HG03097 (cell line): Measurements from ENCODE around the gene C11orf97.
"Not testable (repeated sequence)": the region's sequence is repeated elsewhere in the genome, so short reads cannot be mapped to it uniquely, and the experiment has no call there.

Experiments used
- ATAC-seq: cut with Tn5 transposase; IDR thresholded peaks from one replicate; pipeline ENCODE4 v1.9.1; 2021; ENCODE audit not compliant: unreplicated experiment, low FRiP score

Gene C11orf97

DNA sequence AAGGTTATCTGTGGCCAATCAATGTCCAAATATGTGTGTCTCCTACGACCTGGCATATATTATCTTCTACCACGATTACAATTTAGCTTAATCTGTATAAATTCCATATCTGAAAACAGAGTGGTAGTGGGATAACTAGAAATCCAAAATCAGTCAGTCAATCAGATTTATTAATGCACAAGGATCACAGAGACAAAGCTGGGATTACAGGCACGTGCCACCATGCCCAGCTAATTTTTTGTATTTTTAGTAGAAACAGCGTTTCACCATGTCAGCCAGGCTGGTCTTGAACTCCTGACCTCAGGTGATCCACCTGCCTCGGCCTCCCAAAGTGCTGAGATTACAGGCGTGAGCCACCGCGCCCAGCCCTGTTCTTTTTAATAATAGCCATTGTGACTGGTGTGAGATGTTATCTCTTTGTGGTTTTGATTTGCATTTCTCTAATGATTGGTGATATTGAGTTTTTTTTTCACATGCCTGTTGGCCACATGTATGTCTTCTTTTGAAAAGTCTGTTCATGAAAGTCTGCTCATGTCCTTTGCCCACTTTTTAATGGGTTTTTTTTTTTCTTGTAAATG is 43.6 kb downstream of the C11orf97 start:
- ATAC-seq: not testable (repeated sequence)

- ATAC-seq: no peak
Measured at GRCh38 chr11:94557421-94557820, 45.2 kb downstream of the C11orf97 start.

- ATAC-seq: no peak
Measured at GRCh38 chr11:94557992-94558391, 45.7 kb downstream of the C11orf97 start.

- no peak for ATAC-seq
Measured at GRCh38 chr11:94558468-94558867, 46.2 kb downstream of the C11orf97 start.

DNA sequence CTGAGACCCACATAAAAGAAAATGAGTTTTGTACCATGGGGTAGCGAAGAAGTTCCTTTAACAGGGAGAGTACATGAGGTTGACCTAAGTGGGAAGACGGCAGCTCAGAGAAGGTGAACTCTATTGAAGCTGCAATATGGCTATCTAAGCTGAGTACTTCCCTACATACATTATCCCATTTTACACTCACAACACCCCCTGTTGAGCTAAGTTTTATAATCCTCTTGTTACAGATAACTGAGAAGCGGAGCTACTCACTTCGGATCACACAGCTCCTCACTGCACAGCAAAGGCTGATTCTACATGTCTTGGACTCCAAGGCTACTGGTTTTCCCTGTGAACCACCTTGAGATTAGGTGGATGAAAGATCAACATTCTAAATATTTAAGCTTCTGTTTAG is 46.7 kb downstream of the C11orf97 start:
- ATAC-seq: no peak

DNA sequence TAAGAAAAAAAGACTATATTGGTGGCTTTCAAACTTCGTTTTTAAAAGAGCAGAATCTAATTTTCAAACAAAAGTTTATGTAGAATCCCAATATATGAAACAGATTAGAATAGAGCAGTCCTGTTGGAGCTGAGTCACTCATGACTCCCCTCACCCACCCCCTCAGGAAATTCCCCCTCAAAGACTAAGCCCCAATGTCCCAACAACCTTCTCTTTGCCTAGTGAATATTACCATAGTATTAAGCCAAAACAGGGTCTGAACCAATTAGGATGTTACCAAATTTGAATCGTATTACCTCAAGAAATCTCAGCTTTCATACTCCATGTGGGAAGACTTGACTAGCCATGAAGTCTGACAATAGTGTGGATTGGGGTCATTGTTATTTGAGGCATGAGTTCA is 47.1 kb downstream of the C11orf97 start:
- no peak for ATAC-seq

- no peak for ATAC-seq
Measured at GRCh38 chr11:94560834-94561233, 48.6 kb downstream of the C11orf97 start.

DNA sequence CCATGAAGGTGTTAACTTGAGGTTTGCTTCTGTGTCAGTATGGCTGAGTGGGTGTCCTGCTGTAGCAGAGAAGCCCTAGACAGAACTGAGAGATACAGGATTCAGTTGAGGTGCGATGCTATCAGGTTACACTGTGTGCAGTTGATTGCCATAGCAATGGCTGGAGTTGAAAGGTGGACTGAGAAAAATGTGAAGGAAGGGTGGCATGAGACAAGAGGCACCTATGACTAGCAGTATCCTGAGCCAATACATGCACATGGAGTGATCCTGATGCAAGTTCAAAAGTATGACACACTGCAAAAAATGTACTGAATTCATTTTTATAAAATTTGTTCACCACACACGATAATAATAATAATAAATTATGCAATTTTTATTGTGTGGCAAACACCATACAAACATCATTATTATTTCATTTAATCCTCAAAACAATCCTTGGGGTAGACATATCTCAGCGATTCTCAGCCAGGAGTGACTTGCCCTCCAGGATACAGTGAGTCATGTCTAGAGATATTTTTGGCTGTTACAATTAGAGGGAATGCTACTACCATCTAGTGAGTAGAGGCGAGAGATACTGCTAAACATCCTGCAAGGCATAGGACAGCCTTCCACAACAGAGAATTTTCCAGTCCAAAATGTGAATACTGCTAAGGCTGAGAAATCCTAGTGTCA is 51.1 kb downstream of the C11orf97 start:
- ATAC-seq: no peak

DNA sequence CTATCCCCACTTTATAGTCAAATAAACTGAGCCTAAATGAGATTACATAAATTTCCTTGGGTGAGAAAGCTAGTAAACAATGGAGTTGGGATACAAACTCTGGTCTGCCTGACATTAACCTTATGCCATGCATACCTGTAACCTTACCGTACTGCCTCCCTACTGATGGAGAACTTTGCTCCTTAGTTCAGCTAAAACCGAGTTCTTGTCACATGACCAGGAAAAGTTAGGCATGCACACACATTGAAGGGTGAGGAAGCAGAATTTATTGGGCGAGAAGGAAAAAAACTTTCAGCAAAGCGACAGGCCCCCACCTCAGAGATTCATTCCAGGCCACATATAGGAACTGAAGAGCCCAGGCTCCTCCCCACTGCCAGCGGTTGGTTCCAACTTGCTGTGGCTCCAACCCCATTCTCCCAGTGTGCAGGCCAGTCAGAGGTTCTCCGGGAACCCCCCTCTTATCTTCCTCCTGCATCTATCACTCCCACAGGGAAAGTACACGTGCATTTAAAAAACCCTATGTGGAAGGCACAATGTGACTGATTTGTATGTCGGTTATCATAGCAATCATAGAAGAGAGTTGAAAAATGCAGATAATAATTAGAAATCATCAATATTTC is 51.7 kb downstream of the C11orf97 start:
- no peak for ATAC-seq

DNA sequence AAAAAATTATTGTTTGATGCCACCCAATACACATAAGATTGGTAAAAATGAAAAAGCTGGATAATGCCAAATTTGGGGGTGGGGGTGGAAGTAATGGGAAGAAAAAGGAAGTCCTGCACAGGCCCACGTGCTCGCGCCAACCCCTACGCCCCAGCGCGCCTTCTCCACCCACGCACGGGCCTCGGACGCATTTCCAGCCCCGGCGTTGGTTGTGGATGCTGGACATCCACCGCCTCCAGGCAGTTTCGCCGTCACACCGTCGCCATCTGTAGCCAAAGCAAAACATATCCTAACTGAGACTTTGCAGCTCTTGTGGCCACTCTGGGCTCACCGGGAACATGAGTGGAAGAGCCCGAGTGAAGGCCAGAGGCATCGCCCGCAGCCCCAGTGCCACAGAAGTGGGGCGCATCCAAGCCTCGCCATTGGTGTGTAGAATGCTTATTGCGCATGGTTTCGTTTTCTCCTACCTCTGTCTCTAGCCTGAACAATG is 55.0 kb downstream of the C11orf97 start, which contains the start of gene PIWIL4:
Gene PIWIL4, plus strand, starts transcription at position 188 of the 490 bp plus-strand sequence. Its CDS starts 151 bp downstream, at position 339.
- no peak for ATAC-seq

GRCh38 chr11:94568200-94568599 is 55.9 kb downstream of the C11orf97 start:
- no peak for ATAC-seq

GRCh38 chr11:94568717-94569116 is 56.5 kb downstream of the C11orf97 start:
- ATAC-seq: no peak

DNA sequence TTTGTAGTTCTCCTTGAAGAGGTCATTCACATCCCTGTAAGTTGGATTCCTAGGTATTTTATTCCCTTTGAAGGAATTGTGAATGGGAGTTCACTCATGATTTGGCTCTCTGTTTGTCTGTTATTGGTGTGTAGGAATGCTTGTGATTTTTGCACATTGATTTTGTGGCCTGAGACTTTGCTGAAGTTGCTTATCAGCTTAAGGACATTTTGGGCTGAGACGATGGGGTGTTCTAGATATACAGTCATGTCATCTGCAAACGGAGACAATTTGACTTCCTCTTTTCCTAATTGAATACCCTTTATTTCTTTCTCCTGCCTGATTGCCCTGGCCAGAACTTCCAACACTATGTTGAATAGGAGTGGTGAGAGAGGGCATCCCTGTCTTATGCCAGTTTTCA is 60.7 kb downstream of the C11orf97 start:
- ATAC-seq: not testable (repeated sequence)

- no peak for ATAC-seq
Measured at GRCh38 chr11:94574193-94574961, 62.1 kb downstream of the C11orf97 start.

GRCh38 chr11:94576306-94576705 is 64.0 kb downstream of the C11orf97 start:
- no peak for ATAC-seq

DNA sequence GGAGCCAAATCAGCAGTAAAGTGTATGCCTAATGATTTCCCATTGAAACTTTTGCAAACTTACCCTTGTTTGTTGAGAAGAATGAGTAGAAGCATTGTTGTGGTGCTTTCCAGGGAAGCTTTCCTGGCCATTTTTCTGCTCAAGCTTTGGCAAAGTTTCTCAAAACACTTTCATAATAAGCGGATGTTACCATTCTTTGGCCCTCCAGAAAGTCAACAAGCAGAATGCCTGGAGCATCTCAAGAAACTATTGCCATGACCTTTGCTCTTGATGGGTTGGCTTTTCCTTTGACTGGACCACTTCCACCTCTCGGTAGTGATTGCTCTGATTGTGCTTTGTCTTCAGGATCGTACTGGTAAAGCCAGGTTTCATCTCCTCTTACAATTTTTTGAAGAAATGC is 65.6 kb downstream of the C11orf97 start:
- ATAC-seq: no peak
